CD8-positive, alpha-beta memory T cell (primary cell): ENCODE measurements around the gene PEX11G. TPM values are rescaled to one million over a fixed set of nuclear protein-coding genes. Genes with fewer than 3 reads are reported as not detected.

ENCODE experiments used
- CTCF ChIA-PET: fragments of 350-600 bp; sonication (Branson Sonifier 250); formaldehyde crosslinking; loops from one replicate; lab custom pipeline; 2021; ENCODE audit warnings: antibody characterized with exemption; lab: Charles Lee
- POLR2A ChIA-PET: fragments of 350-600 bp; sonication (Branson Sonifier 250); formaldehyde crosslinking; loops from one replicate; lab custom pipeline; 2021; ENCODE audit warnings: antibody characterized with exemption; lab: Charles Lee
- DNase-seq, 5 donors: peaks; one replicate each; pipeline versions ENCODE4 v3.0.0 to v3.0.0-alpha.2; 2020 to 2022; ENCODE audit warnings: mixed read lengths in 1 of 5
- H3K27ac ChIP-seq: one replicate; pipeline ENCODE4 v1.7.0; 2013; ENCODE audit warnings: low read depth, mild to moderate bottlenecking, low read length, moderate library complexity
- H3K27me3 ChIP-seq: 2 replicates; pipeline ENCODE4 v1.7.0; 2013; ENCODE audit warnings: low read length, mild to moderate bottlenecking; ENCODE audit not compliant: insufficient read depth, poor library complexity, severe bottlenecking
- H3K36me3 ChIP-seq: 2 replicates; pipeline ENCODE4 v1.7.0; 2013; ENCODE audit warnings: mild to moderate bottlenecking, low read length, moderate library complexity; ENCODE audit not compliant: insufficient read depth
- H3K4me1 ChIP-seq: 2 replicates; pipeline ENCODE4 v1.7.0; 2013; ENCODE audit warnings: mild to moderate bottlenecking, low read length, moderate library complexity; ENCODE audit not compliant: insufficient read depth
- H3K4me3 ChIP-seq: 2 replicates; pipeline ENCODE4 v1.7.0; 2013; ENCODE audit warnings: mild to moderate bottlenecking, low read length
- H3K9me3 ChIP-seq: 2 replicates; pipeline ENCODE4 v1.7.0; 2013; ENCODE audit warnings: mild to moderate bottlenecking, low read length
- H3K27ac Mint-ChIP-seq, 8 donors: one replicate each; pipeline ENCODE4 v1.8.0; 2020 to 2021; ENCODE audit warnings: mixed read lengths in 8 of 8, mild to moderate bottlenecking in 6 of 8, inconsistent platforms in 3 of 8, moderate library complexity in 3 of 8
- H3K27me3 Mint-ChIP-seq, 2 donors: one replicate each; pipeline ENCODE4 v1.8.0; 2020 to 2021; ENCODE audit warnings: mixed read lengths in 2 of 2, mild to moderate bottlenecking in 1 of 2, moderate library complexity in 1 of 2
- H3K36me3 Mint-ChIP-seq, 3 donors: one replicate each; pipeline ENCODE4 v1.8.0; 2020 to 2021; ENCODE audit warnings: mixed read lengths in 3 of 3, inconsistent platforms in 1 of 3, mild to moderate bottlenecking in 1 of 3
- H3K4me1 Mint-ChIP-seq, 3 donors: one replicate each; pipeline ENCODE4 v1.8.0; 2020 to 2021; ENCODE audit warnings: mixed read lengths in 3 of 3, inconsistent platforms in 1 of 3, mild to moderate bottlenecking in 1 of 3
- H3K4me3 Mint-ChIP-seq, 7 donors: one replicate each; pipeline ENCODE4 v1.8.0; 2020 to 2021; ENCODE audit warnings: mixed read lengths in 7 of 7, mild to moderate bottlenecking in 6 of 7, moderate library complexity in 4 of 7, inconsistent platforms in 2 of 7
- H3K9me3 Mint-ChIP-seq, 5 donors: one replicate each; pipeline ENCODE4 v1.8.0; 2020 to 2022; ENCODE audit warnings: mixed read lengths in 5 of 5, mild to moderate bottlenecking in 3 of 5, moderate library complexity in 2 of 5, inconsistent platforms in 1 of 5
- polyA plus RNA-seq: library from polyadenylated mRNA; unstranded; fragments of 300-500 nt; fragmentation: Illumina TruSeq; gene quantifications from one replicate; pipeline ENCODE4 v1.2.3, GENCODE V29; 2021
- total RNA-seq, 2 experiments: library from RNA; stranded (reverse); gene quantifications; one replicate each; pipeline ENCODE4 v1.2.3, GENCODE V29; 2021

PEX11G gene
- total and polyA plus RNA-seq, 3 experiments from 2014 or later = 0.94 to 1.7 (median 0.95) TPM

DNA sequence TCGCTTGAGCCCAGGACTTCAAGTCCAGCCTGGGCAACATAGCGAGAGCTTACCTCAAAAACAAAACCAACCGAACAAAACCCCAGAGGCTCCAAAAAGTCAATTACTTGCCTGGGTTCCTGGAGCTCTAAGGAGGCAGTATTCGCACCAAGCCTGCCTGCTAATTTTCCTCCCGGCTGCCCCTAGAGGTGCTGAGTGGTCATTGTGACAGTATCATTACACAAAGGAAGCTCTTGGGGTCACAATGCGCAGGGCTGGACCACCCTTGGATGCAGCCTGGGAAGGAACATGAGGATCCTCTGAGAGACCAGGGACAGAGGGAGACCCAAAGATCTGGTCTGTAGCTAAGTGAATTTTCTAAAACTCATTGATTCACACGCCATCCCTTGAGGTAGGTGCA, 8.5 kb upstream of the PEX11G start:
- H3K36me3 Mint-ChIP-seq = peaks cover 0 to 1% (median 0%) of the 10 kb centered on the region in 3 donors
- H3K4me1 Mint-ChIP-seq = peaks cover 5% of the 10 kb centered on the region in 3 donors
- H3K9me3 ChIP-seq = no peaks in the 10 kb centered on the region
- H3K4me3 Mint-ChIP-seq = no peak overlapping the region
- H3K27ac Mint-ChIP-seq = peak overlapping the region in 1 of 8 donors; percentile 28
- no peak overlapping the region for H3K4me3 ChIP-seq
- H3K27me3 ChIP-seq = no peaks in the 10 kb centered on the region
- CTCF ChIA-PET = no interaction called here
- peaks cover 24 to 36% of the 10 kb centered on the region in 2 donors for H3K27me3 Mint-ChIP-seq
- DNase-seq = no peak
- no peak overlapping the region for H3K27ac ChIP-seq
- no peaks in the 10 kb centered on the region for H3K36me3 ChIP-seq
- H3K9me3 Mint-ChIP-seq = peaks cover 0 to 2% (median 0%) of the 10 kb centered on the region in 5 donors
- POLR2A ChIA-PET = no interaction called here
- H3K4me1 ChIP-seq = no peaks in the 10 kb centered on the region

GRCh38 chr19:7494416-7495098, 5.7 kb upstream of the PEX11G start:
- H3K4me1 Mint-ChIP-seq = peaks cover 6 to 12% (median 11%) of the 10 kb centered on the region in 3 donors
- POLR2A ChIA-PET = no interaction called here
- H3K27ac Mint-ChIP-seq = no peak overlapping the region

GRCh38 chr19:7492558-7492957, 3.7 kb upstream of the PEX11G start:
- Mint-ChIP-seq H3K4me3 (peak overlapping the region in 1 of 7 donors; percentile 79), H3K27me3 (peaks cover 5 to 14% of the 10 kb centered on the region in 2 donors), H3K9me3 (no peaks in the 10 kb centered on the region), H3K36me3 (peaks cover 0 to 1% (median 1%) of the 10 kb centered on the region in 3 donors), H3K4me1 (peaks cover 9 to 18% (median 17%) of the 10 kb centered on the region in 3 donors), H3K27ac (peak overlapping the region in 2 of 8 donors; percentile 35 to 86)
- Histone ChIP-seq H3K27me3 (no peaks in the 10 kb centered on the region), H3K9me3 (no peaks in the 10 kb centered on the region), H3K36me3 (no peaks in the 10 kb centered on the region), H3K4me3 (no peak overlapping the region), H3K4me1 (peaks cover 12% of the 10 kb centered on the region), H3K27ac (no peak overlapping the region)
- CTCF ChIA-PET = no interaction called here
- POLR2A ChIA-PET = no interaction called here
- DNase-seq = no peak

More at GRCh38 chr19:7494416-7495098, 5.7 kb upstream of the PEX11G start:
- peaks cover 14 to 21% of the 10 kb centered on the region in 2 donors for H3K27me3 Mint-ChIP-seq
- CTCF ChIA-PET = no interaction called here
- peaks cover 1% of the 10 kb centered on the region for H3K4me1 ChIP-seq
- DNase-seq = no peak
- H3K4me3 Mint-ChIP-seq = no peak overlapping the region
- no peaks in the 10 kb centered on the region for H3K36me3 ChIP-seq
- H3K27me3 ChIP-seq = no peaks in the 10 kb centered on the region
- peak overlapping the region; percentile 47 for H3K27ac ChIP-seq
- no peaks in the 10 kb centered on the region for H3K9me3 ChIP-seq
- peaks cover 0 to 2% (median 0%) of the 10 kb centered on the region in 5 donors for H3K9me3 Mint-ChIP-seq
- no peak overlapping the region for H3K4me3 ChIP-seq
- peaks cover 0 to 1% (median 0%) of the 10 kb centered on the region in 3 donors for H3K36me3 Mint-ChIP-seq

- no peaks in the 10 kb centered on the region for H3K9me3 Mint-ChIP-seq
Measured at GRCh38 chr19:7492142-7492541, 3.3 kb upstream of the PEX11G start.

GRCh38 chr19:7489609-7490044, 792 bp upstream of the PEX11G start:
- CTCF ChIA-PET = no interaction called here

More at GRCh38 chr19:7492142-7492541, 3.3 kb upstream of the PEX11G start:
- Mint-ChIP-seq H3K4me1 (peaks cover 9 to 18% (median 17%) of the 10 kb centered on the region in 3 donors), H3K27ac (peak overlapping the region in 3 of 8 donors; percentile 4 to 86 (median 6)), H3K36me3 (peaks cover 0 to 1% (median 1%) of the 10 kb centered on the region in 3 donors), H3K27me3 (peaks cover 3 to 9% of the 10 kb centered on the region in 2 donors), H3K4me3 (peak overlapping the region in 1 of 7 donors; percentile 79)
- no peaks in the 10 kb centered on the region for H3K27me3 ChIP-seq
- CTCF ChIA-PET = no interaction called here
- no peaks in the 10 kb centered on the region for H3K36me3 ChIP-seq
- no peaks in the 10 kb centered on the region for H3K9me3 ChIP-seq
- POLR2A ChIA-PET = no interaction called here
- peaks cover 12% of the 10 kb centered on the region for H3K4me1 ChIP-seq
- peak in 1 of 5 donors; percentile 23 for DNase-seq
- H3K4me3 ChIP-seq = no peak overlapping the region
- no peak overlapping the region for H3K27ac ChIP-seq

GRCh38 chr19:7486923-7487322, 1.9 kb downstream of the PEX11G start:
- Histone ChIP-seq H3K36me3 (no peaks in the 10 kb centered on the region), H3K4me3 (no peak overlapping the region), H3K9me3 (no peaks in the 10 kb centered on the region), H3K27ac (no peak overlapping the region), H3K4me1 (peaks cover 20% of the 10 kb centered on the region), H3K27me3 (no peaks in the 10 kb centered on the region)
- Mint-ChIP-seq H3K4me3 (peak overlapping the region in 4 of 7 donors; percentile 28 to 74 (median 40)), H3K9me3 (no peaks in the 10 kb centered on the region), H3K36me3 (peaks cover 0 to 1% (median 0%) of the 10 kb centered on the region in 3 donors), H3K27ac (peak overlapping the region in 4 of 8 donors; percentile 57 to 80 (median 74)), H3K27me3 (peaks cover 3 to 4% of the 10 kb centered on the region in 2 donors), H3K4me1 (peaks cover 11 to 15% (median 12%) of the 10 kb centered on the region in 3 donors)
- ChIA-PET CTCF (no interaction called here), POLR2A (no interaction called here)
- DNase-seq = no peak

More at GRCh38 chr19:7489609-7490044, 792 bp upstream of the PEX11G start:
- Histone ChIP-seq H3K27ac (peak overlapping the region; percentile 72), H3K27me3 (no peaks in the 10 kb centered on the region), H3K36me3 (no peaks in the 10 kb centered on the region), H3K9me3 (no peaks in the 10 kb centered on the region), H3K4me3 (no peak overlapping the region), H3K4me1 (peaks cover 12% of the 10 kb centered on the region)
- no peaks in the 10 kb centered on the region for H3K27me3 Mint-ChIP-seq
- H3K9me3 Mint-ChIP-seq = no peaks in the 10 kb centered on the region
- peak overlapping the region in 6 of 8 donors; percentile 84 to 95 (median 92) for H3K27ac Mint-ChIP-seq
- peaks cover 0 to 1% (median 1%) of the 10 kb centered on the region in 3 donors for H3K36me3 Mint-ChIP-seq
- peak overlapping the region; percentile 56 to 94 (median 87) for H3K4me3 Mint-ChIP-seq
- no peak for DNase-seq
- POLR2A ChIA-PET = no interaction called here
- peaks cover 9 to 18% (median 17%) of the 10 kb centered on the region in 3 donors for H3K4me1 Mint-ChIP-seq

GRCh38 chr19:7483720-7484201, 5.1 kb downstream of the PEX11G start:
- H3K4me1 Mint-ChIP-seq = peaks cover 0 to 8% (median 5%) of the 10 kb centered on the region in 3 donors
- POLR2A ChIA-PET = no interaction called here
- H3K4me1 ChIP-seq = peaks cover 13% of the 10 kb centered on the region

More at GRCh38 chr19:7483720-7484201, 5.1 kb downstream of the PEX11G start:
- no peak overlapping the region for H3K4me3 ChIP-seq
- peaks cover 4 to 6% of the 10 kb centered on the region in 2 donors for H3K27me3 Mint-ChIP-seq
- no peaks in the 10 kb centered on the region for H3K36me3 Mint-ChIP-seq
- no peak for DNase-seq
- CTCF ChIA-PET = no interaction called here
- no peak overlapping the region for H3K27ac ChIP-seq
- H3K4me3 Mint-ChIP-seq = peak overlapping the region in 2 of 7 donors; percentile 34 to 64
- H3K9me3 Mint-ChIP-seq = no peaks in the 10 kb centered on the region
- peak overlapping the region in 3 of 8 donors; percentile 73 to 79 (median 77) for H3K27ac Mint-ChIP-seq
- no peaks in the 10 kb centered on the region for H3K27me3 ChIP-seq
- no peaks in the 10 kb centered on the region for H3K9me3 ChIP-seq
- no peaks in the 10 kb centered on the region for H3K36me3 ChIP-seq
